Progenitor cell of endocrine pancreas (in vitro differentiated cells): ENCODE measurements around the gene PIK3CA. TPM values are rescaled to one million over a fixed set of nuclear protein-coding genes. Genes with fewer than 3 reads are reported as not detected.

Experiments used
- DNase-seq: peaks from one replicate; pipeline ENCODE4 v3.0.0; 2021; ENCODE audit warnings: low spot score; ENCODE audit not compliant: unreplicated experiment
- H3K27ac Mint-ChIP-seq: 2 replicates; pipeline ENCODE4 v1.8.0; 2021; ENCODE audit warnings: mild to moderate bottlenecking, moderate library complexity, mixed read lengths
- H3K27me3 Mint-ChIP-seq: 2 replicates; pipeline ENCODE4 v1.8.0; 2021; ENCODE audit warnings: mixed read lengths
- H3K36me3 Mint-ChIP-seq: 2 replicates; pipeline ENCODE4 v1.8.0; 2022; ENCODE audit warnings: mixed read lengths; ENCODE audit not compliant: insufficient read depth
- H3K4me1 Mint-ChIP-seq: 2 replicates; pipeline ENCODE4 v1.8.0; 2021; ENCODE audit warnings: low read depth, mixed read lengths
- H3K4me3 Mint-ChIP-seq: 2 replicates; pipeline ENCODE4 v1.8.0; 2021; ENCODE audit warnings: low read depth, mild to moderate bottlenecking, moderate library complexity, mixed read lengths
- H3K9me3 Mint-ChIP-seq: 2 replicates; pipeline ENCODE4 v1.8.0; 2021; ENCODE audit warnings: low read depth, mixed read lengths
- total RNA-seq: library from RNA; stranded (reverse); gene quantifications from 2 replicates; pipeline ENCODE4 v1.2.1, GENCODE V29; 2021
- TF ChIP-seq, protein P1 (sequence below): fragments of 200-600 bp; sonication (generic); IDR thresholded peaks from one replicate; pipeline ENCODE4 v1.5.0; 2021; ENCODE audit warnings: antibody characterized with exemption, mild to moderate bottlenecking; ENCODE audit not compliant: unreplicated experiment

Gene PIK3CA
- total RNA-seq, 1 donor from 2014 or later: 19.2 TPM

DNA sequence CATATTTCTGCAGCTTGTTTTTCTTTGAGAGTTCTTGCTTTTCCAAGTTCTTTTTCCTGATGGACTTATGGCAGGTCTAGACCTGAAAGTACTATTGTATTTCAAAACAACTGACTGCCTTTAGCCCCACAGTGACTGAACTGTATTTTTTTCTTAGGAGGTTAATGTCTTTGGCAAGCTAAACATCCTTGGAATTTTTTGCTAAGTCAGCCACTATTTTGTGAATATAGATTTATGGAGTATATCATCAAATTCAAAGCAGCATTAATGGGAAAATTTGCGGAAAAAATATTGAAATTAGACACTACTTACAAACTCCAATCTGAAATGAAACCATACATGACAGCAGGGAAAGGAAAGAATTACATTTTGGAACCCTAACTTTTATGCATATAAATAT is 8.6 kb downstream of the PIK3CA start:
- Mint-ChIP-seq H3K4me3 (no peak overlapping the region), H3K9me3 (peaks cover 2% of the 10 kb centered on the region), H3K36me3 (no peaks in the 10 kb centered on the region), H3K27ac (no peak overlapping the region), H3K4me1 (peaks cover 4% of the 10 kb centered on the region), H3K27me3 (no peaks in the 10 kb centered on the region)
- TF ChIP-seq, protein P1, sequence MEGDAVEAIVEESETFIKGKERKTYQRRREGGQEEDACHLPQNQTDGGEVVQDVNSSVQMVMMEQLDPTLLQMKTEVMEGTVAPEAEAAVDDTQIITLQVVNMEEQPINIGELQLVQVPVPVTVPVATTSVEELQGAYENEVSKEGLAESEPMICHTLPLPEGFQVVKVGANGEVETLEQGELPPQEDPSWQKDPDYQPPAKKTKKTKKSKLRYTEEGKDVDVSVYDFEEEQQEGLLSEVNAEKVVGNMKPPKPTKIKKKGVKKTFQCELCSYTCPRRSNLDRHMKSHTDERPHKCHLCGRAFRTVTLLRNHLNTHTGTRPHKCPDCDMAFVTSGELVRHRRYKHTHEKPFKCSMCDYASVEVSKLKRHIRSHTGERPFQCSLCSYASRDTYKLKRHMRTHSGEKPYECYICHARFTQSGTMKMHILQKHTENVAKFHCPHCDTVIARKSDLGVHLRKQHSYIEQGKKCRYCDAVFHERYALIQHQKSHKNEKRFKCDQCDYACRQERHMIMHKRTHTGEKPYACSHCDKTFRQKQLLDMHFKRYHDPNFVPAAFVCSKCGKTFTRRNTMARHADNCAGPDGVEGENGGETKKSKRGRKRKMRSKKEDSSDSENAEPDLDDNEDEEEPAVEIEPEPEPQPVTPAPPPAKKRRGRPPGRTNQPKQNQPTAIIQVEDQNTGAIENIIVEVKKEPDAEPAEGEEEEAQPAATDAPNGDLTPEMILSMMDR: no peak
- DNase-seq: no peak

DNA sequence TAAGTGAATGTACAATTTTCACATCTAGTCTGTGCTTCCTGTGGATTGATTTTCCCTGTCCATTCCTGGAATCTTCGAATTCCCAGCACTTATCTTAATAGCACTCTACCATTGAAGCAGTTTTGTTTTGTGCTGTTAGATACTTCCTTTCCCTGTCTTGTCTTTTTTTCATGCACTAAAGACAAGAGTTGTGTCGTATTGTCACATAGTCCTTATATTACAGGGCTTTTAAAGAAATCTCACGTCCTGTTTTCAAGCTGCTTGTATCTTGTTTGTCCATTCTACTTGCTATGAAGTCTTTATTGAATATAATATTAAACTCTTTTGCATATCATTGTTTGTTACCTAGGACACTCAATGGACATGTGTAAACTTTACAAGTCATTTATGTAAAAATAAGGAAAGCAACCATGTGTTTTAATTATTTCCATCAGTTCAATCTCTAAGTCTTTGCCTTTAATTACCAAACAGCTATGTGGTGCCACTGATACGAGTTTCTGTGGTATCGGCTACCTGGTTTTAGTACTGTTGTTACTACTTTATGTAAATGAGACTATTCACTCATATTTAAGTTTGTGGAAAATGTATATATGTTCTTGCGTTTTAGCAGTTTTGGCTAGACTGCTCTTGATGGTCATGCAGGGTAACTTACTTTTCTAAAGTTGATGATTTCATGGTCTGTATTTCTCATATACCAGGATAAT is 10.3 kb downstream of the PIK3CA start:
- DNase-seq: no peak
- Mint-ChIP-seq H3K27ac (no peak overlapping the region), H3K4me3 (no peak overlapping the region), H3K27me3 (no peaks in the 10 kb centered on the region), H3K4me1 (peaks cover 4% of the 10 kb centered on the region), H3K9me3 (peaks cover 2% of the 10 kb centered on the region), H3K36me3 (no peaks in the 10 kb centered on the region)
- TF ChIP-seq, protein P1: no peak

DNA sequence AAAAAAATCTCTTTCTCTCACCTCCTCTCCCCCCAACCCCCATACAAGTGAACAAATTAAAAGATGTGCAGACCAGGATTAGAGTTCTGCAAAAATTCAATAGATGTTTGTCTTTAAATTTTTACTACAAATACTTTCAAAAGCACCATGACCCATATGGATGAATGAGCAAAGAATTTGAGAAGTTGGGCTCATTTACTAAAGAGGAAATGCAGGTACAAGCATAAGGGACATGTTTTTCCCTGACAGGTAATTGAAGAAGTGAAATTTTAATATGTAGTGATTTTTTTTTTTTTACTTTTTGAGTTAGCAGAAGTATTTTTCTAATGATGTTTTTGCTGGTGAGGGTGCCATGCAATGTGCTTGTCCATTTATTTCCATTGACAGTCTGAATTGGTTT is 15.3 kb downstream of the PIK3CA start:
- Mint-ChIP-seq H3K36me3 (peaks cover 1% of the 10 kb centered on the region), H3K27ac (peak overlapping the region; percentile 14), H3K4me1 (peaks cover 6% of the 10 kb centered on the region), H3K9me3 (peaks cover 6% of the 10 kb centered on the region), H3K4me3 (no peak overlapping the region), H3K27me3 (no peaks in the 10 kb centered on the region)
- TF ChIP-seq, protein P1: no peak
- no peak for DNase-seq

DNA sequence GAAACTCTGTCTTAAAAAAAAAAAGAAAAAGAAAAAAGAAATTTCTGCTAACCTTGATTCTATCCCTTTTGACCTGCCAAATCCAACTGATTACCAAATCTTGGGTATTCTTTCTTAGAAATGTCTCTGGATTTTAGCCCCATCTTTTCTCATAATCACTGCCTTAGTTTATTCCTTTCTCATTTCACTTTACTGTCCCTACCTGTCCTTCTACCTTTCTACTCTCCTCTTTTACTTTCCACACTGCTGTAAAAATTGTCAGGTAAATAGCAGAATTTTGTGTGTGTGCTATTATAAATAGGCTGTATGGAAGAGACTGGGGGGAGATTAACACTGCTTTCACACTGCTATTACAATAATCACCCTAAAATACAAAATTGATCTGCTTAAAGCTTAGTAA is 16.7 kb downstream of the PIK3CA start:
- DNase-seq: no peak
- H3K4me3 Mint-ChIP-seq: no peak overlapping the region
- H3K9me3 Mint-ChIP-seq: peaks cover 12% of the 10 kb centered on the region
- peaks cover 2% of the 10 kb centered on the region for H3K36me3 Mint-ChIP-seq
- TF ChIP-seq, protein P1: no peak
- peaks cover 6% of the 10 kb centered on the region for H3K4me1 Mint-ChIP-seq
- no peak overlapping the region for H3K27ac Mint-ChIP-seq
- H3K27me3 Mint-ChIP-seq: no peaks in the 10 kb centered on the region

DNA sequence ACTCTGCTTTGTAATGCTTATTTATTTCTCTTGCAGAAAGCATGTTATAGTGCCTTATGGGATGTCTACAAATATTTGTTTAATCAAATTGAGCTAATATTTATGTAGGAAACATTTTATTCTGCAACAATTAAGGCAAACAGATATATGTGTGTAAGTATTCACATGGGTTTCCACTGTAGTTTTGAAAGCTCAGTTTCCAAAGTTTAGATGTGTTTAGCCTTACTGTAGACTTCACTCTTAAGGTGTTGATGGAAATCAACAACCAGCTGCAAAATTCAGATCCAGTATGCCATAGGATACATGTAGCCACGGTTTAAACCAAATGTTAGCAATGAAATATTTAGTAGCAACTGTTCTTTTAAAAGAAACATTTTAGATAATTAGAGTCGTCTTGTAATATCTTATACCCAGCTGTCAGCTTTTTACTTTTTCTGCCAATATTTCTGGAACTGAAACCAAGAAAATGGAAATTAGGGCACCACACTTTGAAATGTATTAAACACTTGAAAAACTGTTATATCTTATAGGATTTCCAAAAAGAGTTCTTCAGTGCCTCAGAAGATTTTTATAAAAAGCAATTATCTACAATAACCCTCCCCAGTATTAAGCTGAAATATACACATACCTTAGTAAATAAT is 18.5 kb downstream of the PIK3CA start:
- DNase-seq: no peak
- Mint-ChIP-seq H3K27ac (no peak overlapping the region), H3K4me3 (no peak overlapping the region), H3K27me3 (no peaks in the 10 kb centered on the region), H3K4me1 (peaks cover 6% of the 10 kb centered on the region), H3K9me3 (peaks cover 22% of the 10 kb centered on the region), H3K36me3 (peaks cover 10% of the 10 kb centered on the region)
- TF ChIP-seq, protein P1: no peak
